LNCaP clone FGC (cell line): ENCODE results near the gene PCNT.

Source experiments
- DNase-seq: peaks from one replicate; pipeline ENCODE4 v3.0.0-alpha.2; 2011; ENCODE audit warnings: low read depth
- H3K4me3 ChIP-seq: 2 replicates; pipeline ENCODE4 v1.5.1; 2011; ENCODE audit warnings: mild to moderate bottlenecking, low read depth, low read length, control low read depth
- TF ChIP-seq, protein P1 (sequence below): IDR thresholded peaks from 2 replicates; pipeline ENCODE4 v1.5.1; 2012; ENCODE audit warnings: mild to moderate bottlenecking; ENCODE audit not compliant: control insufficient read depth, insufficient read depth; ENCODE audit errors: extremely low read depth

PCNT gene

DNA sequence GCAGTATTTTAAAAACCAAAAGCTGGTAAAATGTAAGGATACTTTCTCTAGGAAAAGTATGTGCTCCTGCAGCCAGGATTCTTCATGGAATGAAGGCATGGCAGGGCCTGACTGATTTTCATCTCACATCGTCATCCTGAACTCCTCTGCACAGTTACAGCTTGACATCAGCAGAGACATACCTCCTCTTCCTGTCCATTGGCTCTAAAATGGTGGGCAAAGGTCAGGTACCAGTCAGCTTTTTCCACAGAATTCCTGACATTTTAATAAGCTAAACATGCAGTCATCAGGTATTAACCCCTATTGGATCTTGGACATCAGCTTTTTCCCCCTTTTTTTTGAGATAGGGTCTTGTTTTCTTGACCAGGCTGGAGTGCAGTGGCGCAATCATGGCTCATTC lies 5.8 kb downstream of the PCNT start:
- no peak for DNase-seq
- no peak overlapping the region for H3K4me3 ChIP-seq
- TF ChIP-seq, protein P1, sequence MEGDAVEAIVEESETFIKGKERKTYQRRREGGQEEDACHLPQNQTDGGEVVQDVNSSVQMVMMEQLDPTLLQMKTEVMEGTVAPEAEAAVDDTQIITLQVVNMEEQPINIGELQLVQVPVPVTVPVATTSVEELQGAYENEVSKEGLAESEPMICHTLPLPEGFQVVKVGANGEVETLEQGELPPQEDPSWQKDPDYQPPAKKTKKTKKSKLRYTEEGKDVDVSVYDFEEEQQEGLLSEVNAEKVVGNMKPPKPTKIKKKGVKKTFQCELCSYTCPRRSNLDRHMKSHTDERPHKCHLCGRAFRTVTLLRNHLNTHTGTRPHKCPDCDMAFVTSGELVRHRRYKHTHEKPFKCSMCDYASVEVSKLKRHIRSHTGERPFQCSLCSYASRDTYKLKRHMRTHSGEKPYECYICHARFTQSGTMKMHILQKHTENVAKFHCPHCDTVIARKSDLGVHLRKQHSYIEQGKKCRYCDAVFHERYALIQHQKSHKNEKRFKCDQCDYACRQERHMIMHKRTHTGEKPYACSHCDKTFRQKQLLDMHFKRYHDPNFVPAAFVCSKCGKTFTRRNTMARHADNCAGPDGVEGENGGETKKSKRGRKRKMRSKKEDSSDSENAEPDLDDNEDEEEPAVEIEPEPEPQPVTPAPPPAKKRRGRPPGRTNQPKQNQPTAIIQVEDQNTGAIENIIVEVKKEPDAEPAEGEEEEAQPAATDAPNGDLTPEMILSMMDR = no peak

DNA sequence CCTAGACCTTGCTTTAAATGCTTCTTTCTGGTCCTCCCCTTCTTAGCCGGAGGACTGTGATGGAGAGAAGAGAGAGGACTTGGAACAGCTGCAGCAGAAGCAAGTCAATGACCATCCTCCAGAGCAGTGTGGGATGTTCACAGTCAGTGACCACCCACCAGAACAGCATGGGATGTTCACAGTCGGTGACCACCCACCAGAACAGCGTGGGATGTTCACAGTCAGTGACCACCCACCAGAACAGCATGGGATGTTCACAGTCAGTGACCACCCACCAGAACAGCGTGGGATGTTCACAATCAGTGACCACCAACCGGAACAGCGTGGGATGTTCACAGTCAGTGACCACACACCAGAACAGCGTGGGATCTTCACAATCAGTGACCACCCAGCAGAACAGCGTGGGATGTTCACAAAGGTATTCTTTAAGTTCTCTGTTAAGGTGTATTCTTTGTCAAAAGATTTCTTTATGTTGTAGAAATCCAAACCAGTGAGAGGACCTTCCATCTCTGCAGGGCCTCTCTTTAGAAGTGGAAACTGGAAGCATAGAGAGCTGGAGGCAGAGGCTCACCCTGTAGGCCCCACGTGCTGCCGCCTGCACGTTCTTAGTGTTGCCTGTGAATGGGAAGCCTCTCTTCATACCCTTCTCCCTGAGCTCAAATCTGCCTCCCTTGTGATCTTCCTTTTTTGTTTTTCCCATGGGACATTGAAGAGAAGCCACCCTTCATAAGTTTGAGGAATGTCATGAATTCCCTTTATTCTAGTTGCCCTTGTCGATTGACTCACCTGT lies 10.6 kb downstream of the PCNT start:
- DNase-seq = no peak
- TF ChIP-seq, protein P1 = no peak
- H3K4me3 ChIP-seq = no peak overlapping the region

DNA sequence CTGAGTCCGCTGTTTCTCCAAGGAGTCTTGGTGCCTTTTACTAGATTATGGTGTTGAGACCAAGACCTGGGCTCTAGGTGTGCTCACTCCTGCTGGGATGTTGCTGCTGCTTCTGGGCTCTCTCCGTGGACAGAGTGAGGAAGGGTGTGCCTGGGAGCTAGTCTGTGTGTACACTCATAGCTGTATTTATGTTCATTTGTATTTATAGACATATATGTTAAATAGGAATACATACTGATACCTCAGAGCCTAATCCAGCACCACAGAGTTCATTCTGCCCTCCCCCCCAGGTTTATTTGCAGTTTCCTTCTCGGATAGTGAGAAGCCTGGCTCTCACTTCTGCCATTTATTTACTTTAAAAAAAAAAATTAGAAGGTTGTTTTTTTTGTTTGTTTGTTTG lies 12.6 kb downstream of the PCNT start:
- DNase-seq = no peak
- no peak overlapping the region for H3K4me3 ChIP-seq
- TF ChIP-seq, protein P1 = no peak

DNA sequence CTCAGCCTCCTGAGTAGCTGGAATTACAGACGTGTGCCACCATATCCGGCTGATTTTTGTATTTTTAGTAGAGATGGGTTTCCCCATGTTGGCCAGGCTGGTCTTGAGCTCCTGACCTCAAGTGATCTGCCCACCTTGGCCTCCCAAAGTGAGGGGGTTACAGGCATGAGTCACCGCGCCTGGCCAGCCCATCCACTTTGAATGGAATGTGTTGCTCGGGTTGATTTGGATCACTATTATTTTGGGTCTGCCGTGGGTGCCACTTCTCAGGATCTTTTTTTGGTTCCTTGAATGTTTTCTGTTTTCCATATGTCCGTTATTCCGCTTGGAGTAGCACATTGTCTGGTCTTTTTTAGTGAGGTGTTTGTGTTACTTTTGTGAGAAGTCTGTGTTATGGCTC lies 17.0 kb downstream of the PCNT start:
- TF ChIP-seq, protein P1 = no peak
- no peak for DNase-seq
- H3K4me3 ChIP-seq = no peak overlapping the region

DNA sequence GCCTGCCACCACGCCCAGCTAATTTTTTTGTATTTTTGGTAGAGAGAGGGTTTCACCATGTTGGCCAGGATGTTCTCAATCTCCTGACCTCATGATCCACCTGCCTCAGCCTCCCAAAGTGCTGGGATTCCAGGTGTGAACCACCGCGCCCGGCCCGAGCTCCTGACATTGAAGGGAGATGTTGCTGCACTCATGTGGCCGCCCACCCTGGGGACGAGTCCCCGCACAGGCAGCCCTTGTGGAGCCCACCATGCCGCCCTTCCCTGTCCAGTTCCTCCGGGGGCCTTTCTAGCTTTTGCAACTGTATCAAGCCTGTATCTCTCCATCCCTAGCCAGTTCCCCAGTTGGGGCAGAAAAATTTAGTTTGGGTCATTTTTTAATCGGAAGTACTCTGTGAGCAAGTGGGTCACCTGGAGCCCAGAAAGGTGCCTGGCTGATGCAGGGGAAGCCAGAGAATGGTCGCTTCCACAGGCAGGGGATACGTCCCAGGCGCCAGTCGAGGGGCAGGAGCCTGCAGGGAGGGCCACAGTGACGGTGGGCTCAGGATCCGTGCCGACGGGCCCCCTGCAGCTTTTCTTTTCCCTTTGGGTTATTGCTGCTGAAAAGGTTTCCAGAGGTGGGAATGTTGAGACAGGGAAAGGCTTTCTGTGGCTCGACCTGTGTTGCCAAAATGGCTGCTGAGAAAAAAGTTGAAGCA lies 20.4 kb downstream of the PCNT start:
- TF ChIP-seq, protein P1 = no peak
- H3K4me3 ChIP-seq = no peak overlapping the region
- no peak for DNase-seq

DNA sequence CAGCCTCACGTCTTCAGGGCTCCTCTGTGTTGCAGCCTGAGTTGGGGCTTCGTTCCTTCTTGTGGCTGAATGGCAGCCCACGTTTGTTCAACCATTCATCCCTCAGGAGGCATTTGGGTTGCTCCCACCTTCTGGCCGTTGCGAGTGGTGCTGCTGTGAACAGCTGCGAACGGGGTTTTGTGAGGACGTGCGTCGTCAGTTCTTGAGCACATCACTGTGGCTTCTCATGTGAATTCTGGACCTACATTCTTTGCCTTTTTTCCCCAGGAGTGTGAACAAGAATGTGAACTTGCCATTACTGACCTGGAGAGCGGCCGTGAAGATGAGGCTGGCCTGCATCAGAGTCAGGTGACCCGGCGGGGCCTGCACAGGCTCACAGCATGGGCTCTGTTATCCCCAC lies 21.9 kb downstream of the PCNT start:
- TF ChIP-seq, protein P1 = no peak
- no peak overlapping the region for H3K4me3 ChIP-seq
- no peak for DNase-seq
